HFF-Myc (cell line): ENCODE results near the gene PPM1A.
A peak's percentile ranks its signal among the peaks of the same experiment; 100 is the strongest.

Experiments used
- DNase-seq: peaks from one replicate; pipeline ENCODE4 v3.0.0-alpha.2; 2011; ENCODE audit warnings: low read depth; ENCODE audit errors: extremely low read depth
- H3K4me3 ChIP-seq: replicated peaks from 2 replicates; pipeline ENCODE4 v1.5.1; 2011; ENCODE audit warnings: low read depth, mild to moderate bottlenecking, control low read depth, low read length
- CTCF ChIP-seq: IDR thresholded peaks from 2 replicates; pipeline ENCODE4 v1.5.1; 2012; ENCODE audit warnings: mild to moderate bottlenecking, low read depth, low read length, control low read depth; ENCODE audit errors: missing control alignments

Gene PPM1A

GRCh38 chr14:60324837-60325236 lies 75.8 kb downstream of the PPM1A start:
- no peak for TF ChIP-seq CTCF
- no peak for DNase-seq
- H3K4me3 ChIP-seq: no peak overlapping the region

DNA sequence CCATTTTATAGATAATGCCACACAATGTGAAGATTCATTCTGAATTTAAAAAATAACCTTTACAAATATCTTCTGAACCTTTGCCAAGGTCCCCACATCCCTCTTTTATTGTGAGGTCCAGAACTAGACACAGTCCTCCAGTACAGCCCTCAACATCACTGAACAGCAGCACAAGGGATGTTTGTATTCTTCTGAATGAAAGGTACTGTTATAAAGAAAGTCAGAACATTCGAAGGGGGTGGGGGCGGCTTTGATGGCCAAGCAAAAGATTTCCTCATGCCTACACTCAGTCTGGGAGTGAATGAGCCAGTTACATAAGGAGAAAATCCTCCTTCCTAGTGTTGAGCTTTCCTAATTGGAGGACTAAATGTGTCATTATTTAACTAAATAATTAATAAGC lies 77.3 kb downstream of the PPM1A start:
- no peak for DNase-seq

GRCh38 chr14:60327447-60328331 lies 78.7 kb downstream of the PPM1A start:
- no peak for DNase-seq
- H3K4me3 ChIP-seq: peak overlapping the region; percentile 15; the same call in 1 of the 2 replicates
- no peak for TF ChIP-seq CTCF

More for the DNA sequence above, 77.3 kb downstream of the PPM1A start:
- no peak for TF ChIP-seq CTCF
- no peak overlapping the region for H3K4me3 ChIP-seq

DNA sequence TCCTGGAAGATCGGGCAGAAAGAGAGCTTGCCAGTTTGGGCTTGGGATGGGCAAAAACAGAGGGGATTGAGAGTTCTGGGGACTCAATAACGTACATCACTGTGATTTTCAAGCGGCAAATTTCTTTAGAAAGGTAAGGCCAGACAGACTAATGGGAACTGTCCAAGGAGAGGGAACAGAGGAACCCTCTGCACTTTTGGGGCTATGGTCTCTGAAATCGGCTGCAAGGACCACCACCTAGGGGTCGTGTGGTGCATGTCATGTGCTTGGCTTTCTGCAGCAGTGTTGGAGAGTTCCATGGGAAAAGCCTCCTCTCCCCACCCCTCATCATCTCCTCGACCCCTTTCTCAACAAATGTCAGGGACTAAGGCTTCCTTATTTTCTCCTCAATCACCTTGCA lies 79.6 kb downstream of the PPM1A start:
- no peak for DNase-seq
- H3K4me3 ChIP-seq: no peak overlapping the region
- no peak for TF ChIP-seq CTCF

- no peak for TF ChIP-seq CTCF
- no peak overlapping the region for H3K4me3 ChIP-seq
- DNase-seq: no peak
Observed at GRCh38 chr14:60329274-60329673, 80.3 kb downstream of the PPM1A start.

DNA sequence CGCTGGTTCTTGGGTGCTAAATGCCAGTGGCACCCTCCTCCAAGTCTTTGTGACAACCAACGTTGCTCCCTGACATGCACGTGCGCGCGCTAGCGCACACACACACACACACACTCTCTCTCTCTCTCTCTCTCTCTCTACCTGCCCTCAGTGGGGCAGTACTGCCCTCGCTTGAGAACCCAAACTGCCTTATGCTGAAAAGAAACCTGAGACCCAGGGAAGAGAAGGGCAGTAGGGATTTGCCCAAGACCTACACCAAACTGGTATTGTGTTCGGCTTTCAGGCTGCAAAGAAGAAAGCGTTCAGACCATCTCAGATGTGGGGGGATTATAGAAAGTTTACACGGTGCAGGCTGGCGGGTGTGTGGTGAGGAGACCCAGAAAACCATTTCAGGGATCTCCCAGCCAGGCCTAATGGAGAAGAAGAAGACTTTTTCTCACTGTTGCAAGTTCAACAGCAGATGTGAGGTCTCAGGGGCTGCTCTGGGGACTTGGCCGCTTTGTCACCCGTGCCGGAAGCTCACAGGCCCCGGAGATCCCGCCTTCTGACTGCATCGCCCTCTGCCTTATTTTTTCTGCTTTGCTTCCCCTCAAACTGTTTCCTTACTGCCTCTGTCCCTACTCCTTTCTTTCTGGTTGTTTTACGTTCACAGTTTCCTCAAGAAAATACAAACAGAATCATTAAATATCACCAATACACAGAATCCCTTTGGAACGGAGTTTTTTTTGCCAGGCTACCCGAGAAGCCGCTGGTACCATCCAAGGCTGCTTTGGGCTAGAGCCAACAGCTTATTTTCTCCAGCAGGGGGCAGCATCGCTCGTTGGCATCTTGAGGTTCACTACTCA lies 82.4 kb downstream of the PPM1A start:
- no peak overlapping the region for H3K4me3 ChIP-seq
- TF ChIP-seq CTCF: peak; percentile 67
- DNase-seq: no peak
